Measurements from ENCODE around the gene HDAC3.

- TF ChIP-seq CTCF (IDR thresholded peaks at IDR 0.05) (no peak), POLR2A (IDR thresholded peaks at IDR 0.05) (no peak)
These were observed 4.0 kb upstream of the HDAC3 start for GRCh38 chr5:141640698-141641097.

Measured in thyroid gland (tissue), 4 donors.